Thoracic aorta (tissue), 2 donors: ENCODE results near the gene TSPAN12. TPM values are rescaled to one million over a fixed set of nuclear protein-coding genes. Genes with fewer than 3 reads are reported as not detected.

ENCODE experiments used
- ATAC-seq: fragments of 150-250 bp; one replicate; pipeline ENCODE4 v1.8.0; 2017; ENCODE audit warnings: low read depth; ENCODE audit not compliant: insufficient number of reproducible peaks, low FRiP score
- DNase-seq: peaks from one replicate; pipeline ENCODE4 v3.0.0-alpha.2; 2020; ENCODE audit warnings: low spot score
- H3K27ac ChIP-seq, 2 donors: fragments of 200-600 bp; sonication (generic); 1 replicate in 1 of 2; 2 replicates in 1 of 2; pipeline ENCODE4 v1.5.1; 2016; ENCODE audit warnings: mild to moderate bottlenecking in 2 of 2, moderate library complexity in 2 of 2
- H3K27me3 ChIP-seq: fragments of 200-600 bp; sonication (generic); replicated peaks from 2 replicates; pipeline ENCODE4 v1.6.0; 2016; ENCODE audit warnings: mild to moderate bottlenecking; ENCODE audit not compliant: insufficient read depth
- H3K36me3 ChIP-seq: fragments of 200-600 bp; sonication (generic); one replicate; pipeline ENCODE4 v1.5.1; 2016
- H3K4me1 ChIP-seq, 2 donors: fragments of 200-600 bp; sonication (generic); 1 replicate in 1 of 2; 2 replicates in 1 of 2; pipeline versions ENCODE4 v1.5.1 to v1.6.0; 2016; ENCODE audit warnings: low read depth in 2 of 2, mild to moderate bottlenecking in 1 of 2; ENCODE audit not compliant: control insufficient read depth in 1 of 2
- H3K4me3 ChIP-seq: fragments of 200-600 bp; sonication (generic); 2 replicates; pipeline ENCODE4 v1.5.1; 2016; ENCODE audit warnings: mild to moderate bottlenecking
- H3K9me3 ChIP-seq: fragments of 200-600 bp; sonication (generic); 2 replicates; pipeline ENCODE4 v1.5.1; 2016
- CTCF ChIP-seq: fragments of 200-600 bp; sonication (generic); IDR thresholded peaks from one replicate; pipeline ENCODE4 v1.5.1; 2019; ENCODE audit warnings: antibody characterized with exemption
- total RNA-seq, 2 donors: library from RNA; depleted of rRNA; stranded (reverse); fragments of >200 nt; gene quantifications; one replicate each; pipeline versions ENCODE4 v1.1.0 to v1.2.3, GENCODE V29; 2016

The TSPAN12 gene
- total RNA-seq, 2 donors from 2014 or later, result 10.8 to 12.6 TPM

- no peak for DNase-seq
- no peak overlapping the region for H3K27ac ChIP-seq
These were observed 1.2 kb downstream of the TSPAN12 start for GRCh38 chr7:120856621-120857352.

DNA sequence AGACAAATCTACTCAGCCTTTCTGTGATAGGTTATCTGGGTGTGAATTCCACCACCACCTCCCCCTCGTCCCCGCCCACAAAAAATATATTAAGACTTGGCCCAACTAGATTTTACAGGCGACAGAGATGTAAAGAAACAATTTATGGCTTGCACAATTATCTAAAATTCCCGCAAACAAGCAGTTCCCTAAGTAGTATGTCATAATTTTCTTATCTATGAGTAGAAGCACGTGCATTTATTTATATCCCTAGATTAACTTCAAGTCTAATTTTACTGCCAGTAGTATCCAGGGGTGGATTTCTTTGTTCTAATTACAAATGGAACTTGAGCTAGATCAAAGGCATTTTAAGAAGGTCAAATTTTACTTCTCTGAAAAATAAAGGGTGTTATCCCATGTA lies 1.7 kb downstream of the TSPAN12 start:
- H3K27ac ChIP-seq, result no peak overlapping the region
- peak overlapping the region; percentile 93 for H3K4me3 ChIP-seq
- TF ChIP-seq CTCF, result no peak

More at GRCh38 chr7:120856621-120857352, 1.2 kb downstream of the TSPAN12 start:
- Histone ChIP-seq H3K4me1 (peaks cover 0 to 13% of the 10 kb centered on the region in 2 donors), H3K27me3 (no peaks in the 10 kb centered on the region), H3K9me3 (no peaks in the 10 kb centered on the region), H3K4me3 (peak overlapping the region; percentile 93), H3K36me3 (no peaks in the 10 kb centered on the region)
- no peak for TF ChIP-seq CTCF
- ATAC-seq, result no peak

DNA sequence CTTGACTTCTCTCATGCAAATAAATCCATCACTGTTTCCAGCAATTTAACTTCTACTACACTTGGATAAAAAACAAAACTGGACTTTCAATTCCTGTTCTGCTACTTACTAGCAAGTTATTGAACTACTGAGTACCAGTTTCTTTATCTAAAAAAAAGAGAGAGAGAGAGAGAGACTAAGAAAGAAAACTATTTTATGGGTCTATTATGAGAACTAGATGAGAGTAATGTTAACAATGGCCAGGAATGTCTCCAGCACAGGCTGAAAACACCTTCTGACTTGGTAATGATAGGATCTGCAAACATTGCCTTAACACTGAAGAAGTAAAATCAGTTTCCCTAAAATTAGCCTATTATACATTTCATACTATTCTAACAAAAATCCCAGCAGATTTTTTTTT lies 5.2 kb downstream of the TSPAN12 start:
- Histone ChIP-seq H3K4me3 (no peak overlapping the region), H3K27me3 (no peaks in the 10 kb centered on the region), H3K27ac (no peak overlapping the region), H3K9me3 (no peaks in the 10 kb centered on the region), H3K4me1 (peaks cover 0 to 8% of the 10 kb centered on the region in 2 donors), H3K36me3 (no peaks in the 10 kb centered on the region)
- no peak for TF ChIP-seq CTCF
- ATAC-seq, result no peak
- DNase-seq, result no peak

More for the DNA sequence above, 1.7 kb downstream of the TSPAN12 start:
- Histone ChIP-seq H3K9me3 (no peaks in the 10 kb centered on the region), H3K4me1 (peaks cover 0 to 13% of the 10 kb centered on the region in 2 donors), H3K36me3 (no peaks in the 10 kb centered on the region), H3K27me3 (no peaks in the 10 kb centered on the region)
- DNase-seq (no peak), ATAC-seq (no peak)

GRCh38 chr7:120843109-120843508 lies 14.8 kb downstream of the TSPAN12 start:
- DNase-seq, result no peak
- no peak for TF ChIP-seq CTCF
- no peaks in the 10 kb centered on the region for H3K9me3 ChIP-seq
- peaks cover 3% of the 10 kb centered on the region for H3K36me3 ChIP-seq
- H3K27ac ChIP-seq, result no peak overlapping the region
- no peaks in the 10 kb centered on the region for H3K27me3 ChIP-seq
- H3K4me1 ChIP-seq, result no peaks in the 10 kb centered on the region
- no peak for ATAC-seq
- no peak overlapping the region for H3K4me3 ChIP-seq

DNA sequence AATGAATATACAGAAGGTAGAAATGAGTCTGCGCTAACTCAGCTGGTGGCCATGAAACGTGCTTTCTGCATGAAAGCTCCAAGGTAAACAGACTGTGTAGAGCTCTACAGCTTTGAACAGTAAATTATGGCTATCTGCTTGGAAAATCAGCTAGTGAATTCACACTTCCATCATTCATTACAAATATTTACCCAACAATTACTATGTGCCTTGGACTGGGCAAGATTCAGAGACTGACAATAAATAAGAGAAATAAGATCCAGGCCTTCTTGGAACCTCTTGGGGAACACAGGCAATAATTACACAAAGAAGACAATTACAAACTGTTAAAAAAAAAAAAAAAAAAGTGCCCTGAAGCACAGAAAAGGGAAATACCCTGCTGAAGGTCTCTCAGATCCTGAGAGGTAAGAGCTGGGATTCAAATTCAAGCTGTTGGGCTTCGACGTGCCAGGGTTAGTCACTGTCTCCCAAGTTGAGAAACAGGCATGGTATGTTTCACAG lies 15.8 kb downstream of the TSPAN12 start:
- H3K27ac ChIP-seq, result no peak overlapping the region
- no peak overlapping the region for H3K4me3 ChIP-seq
- H3K4me1 ChIP-seq, result no peaks in the 10 kb centered on the region
- TF ChIP-seq CTCF, result no peak
- peaks cover 3% of the 10 kb centered on the region for H3K36me3 ChIP-seq
- no peaks in the 10 kb centered on the region for H3K27me3 ChIP-seq
- H3K9me3 ChIP-seq, result no peaks in the 10 kb centered on the region
- no peak for DNase-seq
- no peak for ATAC-seq
